Measurements from ENCODE around the gene CMBL. TPM values are rescaled to one million over a fixed set of nuclear protein-coding genes. Genes with fewer than 3 reads are reported as not detected.
"Not testable (repeated sequence)": the region's sequence is repeated elsewhere in the genome, so short reads cannot be mapped to it uniquely, and the experiment has no call there.

CMBL gene
- total RNA-seq, 1 donor from 2014 or later = 20.5 TPM

- H3K4me3 Mint-ChIP-seq (ENCODE audit: unreplicated experiment) = no peak overlapping the region
- H3K27me3 Mint-ChIP-seq (ENCODE audit: low read depth) = no peaks in the 10 kb centered on the region
- H3K4me1 Mint-ChIP-seq (ENCODE audit: low read depth) = no peaks in the 10 kb centered on the region
- DNase-seq (ENCODE audit: low spot score) = no peak
- no peak for TF ChIP-seq CTCF (IDR thresholded peaks at IDR 0.05)
- H3K9me3 Mint-ChIP-seq (ENCODE audit: low read depth) = peaks cover 3% of the 10 kb centered on the region
- peaks cover 14% of the 10 kb centered on the region for H3K36me3 Mint-ChIP-seq (ENCODE audit: low read depth)
- no peak overlapping the region for H3K27ac Mint-ChIP-seq (ENCODE audit: unreplicated experiment)
These were observed 17.7 kb downstream of the CMBL start for GRCh38 chr5:10289991-10290390.

- peaks cover 3% of the 10 kb centered on the region for H3K9me3 Mint-ChIP-seq (ENCODE audit: low read depth)
- H3K4me3 Mint-ChIP-seq (ENCODE audit: unreplicated experiment) = no peak overlapping the region
- H3K27ac Mint-ChIP-seq (ENCODE audit: unreplicated experiment) = no peak overlapping the region
- no peak for TF ChIP-seq CTCF (IDR thresholded peaks at IDR 0.05)
- peaks cover 3% of the 10 kb centered on the region for H3K4me1 Mint-ChIP-seq (ENCODE audit: low read depth)
- H3K27me3 Mint-ChIP-seq (ENCODE audit: low read depth) = no peaks in the 10 kb centered on the region
- DNase-seq (ENCODE audit: low spot score) = no peak
- peaks cover 10% of the 10 kb centered on the region for H3K36me3 Mint-ChIP-seq (ENCODE audit: low read depth)
These were observed 18.3 kb downstream of the CMBL start for GRCh38 chr5:10289353-10289752.

- peaks cover 9% of the 10 kb centered on the region for H3K4me1 Mint-ChIP-seq (ENCODE audit: low read depth)
- peaks cover 8% of the 10 kb centered on the region for H3K36me3 Mint-ChIP-seq (ENCODE audit: low read depth)
- no peak for DNase-seq (ENCODE audit: low spot score)
- H3K27ac Mint-ChIP-seq (ENCODE audit: unreplicated experiment) = no peak overlapping the region
- no peak for TF ChIP-seq CTCF (IDR thresholded peaks at IDR 0.05)
- peaks cover under 1% of the 10 kb centered on the region for H3K9me3 Mint-ChIP-seq (ENCODE audit: low read depth)
- no peak overlapping the region for H3K4me3 Mint-ChIP-seq (ENCODE audit: unreplicated experiment)
- H3K27me3 Mint-ChIP-seq (ENCODE audit: low read depth) = no peaks in the 10 kb centered on the region
These were observed 19.0 kb downstream of the CMBL start for GRCh38 chr5:10288592-10289219.

GRCh38 chr5:10286862-10287227, 20.9 kb downstream of the CMBL start:
- no peak for TF ChIP-seq CTCF (IDR thresholded peaks at IDR 0.05)
- no peaks in the 10 kb centered on the region for H3K27me3 Mint-ChIP-seq (ENCODE audit: low read depth)
- H3K9me3 Mint-ChIP-seq (ENCODE audit: low read depth) = no peaks in the 10 kb centered on the region
- H3K27ac Mint-ChIP-seq (ENCODE audit: unreplicated experiment) = no peak overlapping the region
- DNase-seq (ENCODE audit: low spot score) = no peak
- peaks cover 8% of the 10 kb centered on the region for H3K36me3 Mint-ChIP-seq (ENCODE audit: low read depth)
- no peak overlapping the region for H3K4me3 Mint-ChIP-seq (ENCODE audit: unreplicated experiment)
- H3K4me1 Mint-ChIP-seq (ENCODE audit: low read depth) = peaks cover 10% of the 10 kb centered on the region

- Mint-ChIP-seq H3K4me3 (ENCODE audit: unreplicated experiment) (no peak overlapping the region), H3K9me3 (ENCODE audit: low read depth) (no peaks in the 10 kb centered on the region), H3K4me1 (ENCODE audit: low read depth) (peaks cover 10% of the 10 kb centered on the region), H3K27me3 (ENCODE audit: low read depth) (no peaks in the 10 kb centered on the region), H3K36me3 (ENCODE audit: low read depth) (peaks cover 8% of the 10 kb centered on the region), H3K27ac (ENCODE audit: unreplicated experiment) (no peak overlapping the region)
- TF ChIP-seq CTCF (IDR thresholded peaks at IDR 0.05) = no peak
- peak; percentile 66 for DNase-seq (ENCODE audit: low spot score)
These were observed 21.4 kb downstream of the CMBL start for GRCh38 chr5:10286162-10286861.

GRCh38 chr5:10285362-10285761, 22.3 kb downstream of the CMBL start:
- peak; percentile 21 for DNase-seq (ENCODE audit: low spot score)

More at GRCh38 chr5:10285362-10285761, 22.3 kb downstream of the CMBL start:
- H3K27me3 Mint-ChIP-seq (ENCODE audit: low read depth); H3K4me3 Mint-ChIP-seq (ENCODE audit: unreplicated experiment); H3K36me3 Mint-ChIP-seq (ENCODE audit: low read depth); H3K9me3 Mint-ChIP-seq (ENCODE audit: low read depth): not testable (repeated sequence)
- Mint-ChIP-seq H3K4me1 (ENCODE audit: low read depth) (peaks cover 10% of the 10 kb centered on the region), H3K27ac (ENCODE audit: unreplicated experiment) (peak overlapping the region; percentile 27)
